Neural progenitor cell (in vitro differentiated cells): ENCODE data around the gene LETMD1. TPM values are rescaled to one million over a fixed set of nuclear protein-coding genes. Genes with fewer than 3 reads are reported as not detected.

Experiments
- DNase-seq: peaks from one replicate; pipeline ENCODE4 v3.0.0-alpha.2; 2016; ENCODE audit warnings: low spot score
- H2AFZ ChIP-seq: fragments of 200-600 bp; sonication (generic); replicated peaks from 2 replicates; pipeline ENCODE4 v1.6.1; 2016; ENCODE audit warnings: antibody characterized with exemption
- H3F3A ChIP-seq: fragments of 200-600 bp; sonication (generic); 2 replicates; pipeline ENCODE4 v1.6.1; 2016; ENCODE audit warnings: antibody characterized with exemption, low read depth
- H3K27ac ChIP-seq: fragments of 200-600 bp; sonication (generic); 2 replicates; pipeline ENCODE4 v1.5.1; 2016; ENCODE audit warnings: mild to moderate bottlenecking
- H3K27me3 ChIP-seq: fragments of 200-600 bp; sonication (generic); 2 replicates; pipeline ENCODE4 v1.6.1; 2016; ENCODE audit warnings: mild to moderate bottlenecking, moderate library complexity
- H3K36me3 ChIP-seq: fragments of 200-600 bp; sonication (generic); 2 replicates; pipeline ENCODE4 v1.5.1; 2016
- H3K4me1 ChIP-seq: fragments of 200-600 bp; sonication (generic); 2 replicates; pipeline ENCODE4 v1.6.1; 2016; ENCODE audit warnings: mixed run types
- H3K4me2 ChIP-seq: fragments of 200-600 bp; sonication (generic); 2 replicates; pipeline ENCODE4 v1.6.1; 2016
- H3K4me3 ChIP-seq: fragments of 200-600 bp; sonication (generic); 2 replicates; pipeline ENCODE4 v1.5.1; 2016
- H3K79me2 ChIP-seq: fragments of 200-600 bp; sonication (generic); 2 replicates; pipeline ENCODE4 v1.6.1; 2016; ENCODE audit warnings: low read depth
- H3K9ac ChIP-seq: fragments of 200-600 bp; sonication (generic); 2 replicates; pipeline ENCODE4 v1.6.1; 2016
- H3K9me3 ChIP-seq: fragments of 200-600 bp; sonication (generic); 2 replicates; pipeline ENCODE4 v1.5.1; 2016; ENCODE audit warnings: low read depth
- H4K20me1 ChIP-seq: fragments of 200-600 bp; sonication (generic); 2 replicates; pipeline ENCODE4 v1.6.1; 2016; ENCODE audit warnings: low read depth
- H3K27ac Mint-ChIP-seq: 3 replicates; pipeline ENCODE4 v1.8.0; 2021; ENCODE audit warnings: mixed read lengths
- H3K27me3 Mint-ChIP-seq: 2 replicates; pipeline ENCODE4 v1.8.0; 2022; ENCODE audit warnings: low read depth, mild to moderate bottlenecking, inconsistent platforms, moderate library complexity, mixed read lengths; ENCODE audit not compliant: insufficient read depth
- H3K36me3 Mint-ChIP-seq: 3 replicates; pipeline ENCODE4 v1.8.0; 2021; ENCODE audit warnings: mixed read lengths
- H3K4me1 Mint-ChIP-seq: 3 replicates; pipeline ENCODE4 v1.8.0; 2021; ENCODE audit warnings: mixed read lengths
- H3K4me3 Mint-ChIP-seq: 3 replicates; pipeline ENCODE4 v1.8.0; 2021; ENCODE audit warnings: mild to moderate bottlenecking, moderate library complexity, mixed read lengths
- H3K9me3 Mint-ChIP-seq: 3 replicates; pipeline ENCODE4 v1.8.0; 2020; ENCODE audit warnings: mixed read lengths
- CTCF ChIP-seq: fragments of 200-600 bp; sonication (generic); IDR thresholded peaks from 2 replicates; pipeline ENCODE4 v1.5.1; 2017; ENCODE audit warnings: antibody characterized with exemption, mild to moderate bottlenecking
- EZH2 ChIP-seq: fragments of 200-600 bp; sonication (generic); IDR thresholded peaks from 2 replicates; pipeline ENCODE4 v1.6.1; 2017; ENCODE audit warnings: antibody characterized with exemption, mild to moderate bottlenecking, moderate library complexity
- EZH2phosphoT487 ChIP-seq: fragments of 200-600 bp; sonication (generic); IDR thresholded peaks from 2 replicates; pipeline ENCODE4 v1.6.1; 2017; ENCODE audit warnings: antibody characterized with exemption
- total RNA-seq: library from RNA; depleted of rRNA; stranded (reverse); fragments of >200 nt; gene quantifications from 2 replicates; pipeline ENCODE4 v1.2.3, GENCODE V29; 2015; ENCODE audit warnings: low replicate concordance

LETMD1 gene
- total RNA-seq, 1 donor from 2014 or later = 40.9 TPM

- H3K27ac Mint-ChIP-seq = no peak overlapping the region
- no peaks in the 10 kb centered on the region for H3K36me3 ChIP-seq
- peak overlapping the region; percentile 94 for H3K4me2 ChIP-seq
- H3K4me3 Mint-ChIP-seq = peak overlapping the region; percentile 91
- no peaks in the 10 kb centered on the region for H3K9me3 Mint-ChIP-seq
- H3K9me3 ChIP-seq = no peaks in the 10 kb centered on the region
- H3K36me3 Mint-ChIP-seq = peaks cover 6% of the 10 kb centered on the region
- peaks cover 21% of the 10 kb centered on the region for H3K79me2 ChIP-seq
- no peak for TF ChIP-seq EZH2phosphoT487
- no peak for TF ChIP-seq CTCF
- TF ChIP-seq EZH2 = no peak
- peak overlapping the region; percentile 72 for H3K4me3 ChIP-seq
- H2AFZ ChIP-seq = no peak overlapping the region
- H3K27me3 Mint-ChIP-seq = peaks cover 2% of the 10 kb centered on the region
- H3K4me1 ChIP-seq = peaks cover 12% of the 10 kb centered on the region
- no peaks in the 10 kb centered on the region for H4K20me1 ChIP-seq
- no peak for DNase-seq
- no peaks in the 10 kb centered on the region for H3K27me3 ChIP-seq
- H3K27ac ChIP-seq = no peak overlapping the region
- H3K4me1 Mint-ChIP-seq = peaks cover 19% of the 10 kb centered on the region
- H3F3A ChIP-seq = peaks cover 6% of the 10 kb centered on the region
- H3K9ac ChIP-seq = no peak overlapping the region
These were observed 1.4 kb downstream of the LETMD1 start for GRCh38 chr12:51049525-51049924.

- Mint-ChIP-seq H3K27ac (no peak overlapping the region), H3K9me3 (no peaks in the 10 kb centered on the region), H3K4me3 (no peak overlapping the region), H3K4me1 (peaks cover 19% of the 10 kb centered on the region), H3K27me3 (peaks cover 2% of the 10 kb centered on the region), H3K36me3 (peaks cover 15% of the 10 kb centered on the region)
- Histone ChIP-seq H3F3A (peaks cover 6% of the 10 kb centered on the region), H2AFZ (no peak overlapping the region), H3K79me2 (peaks cover 21% of the 10 kb centered on the region), H3K27ac (no peak overlapping the region), H3K9ac (no peak overlapping the region), H4K20me1 (no peaks in the 10 kb centered on the region), H3K4me1 (peaks cover 12% of the 10 kb centered on the region), H3K9me3 (no peaks in the 10 kb centered on the region), H3K4me3 (no peak overlapping the region), H3K27me3 (no peaks in the 10 kb centered on the region), H3K4me2 (no peak overlapping the region), H3K36me3 (no peaks in the 10 kb centered on the region)
- no peak for DNase-seq
- TF ChIP-seq CTCF = no peak
- TF ChIP-seq EZH2phosphoT487 = no peak
- TF ChIP-seq EZH2 = no peak
These were observed 3.7 kb downstream of the LETMD1 start for GRCh38 chr12:51051787-51052186.

GRCh38 chr12:51055060-51055459 lies 6.9 kb downstream of the LETMD1 start:
- no peak for DNase-seq
- Histone ChIP-seq H3K27ac (no peak overlapping the region), H3K9me3 (no peaks in the 10 kb centered on the region), H3K4me3 (no peak overlapping the region), H3K36me3 (no peaks in the 10 kb centered on the region), H3K27me3 (no peaks in the 10 kb centered on the region), H4K20me1 (no peaks in the 10 kb centered on the region), H3K4me1 (no peaks in the 10 kb centered on the region), H3K9ac (no peak overlapping the region), H2AFZ (no peak overlapping the region), H3K4me2 (no peak overlapping the region), H3K79me2 (peaks cover 5% of the 10 kb centered on the region), H3F3A (no peaks in the 10 kb centered on the region)
- peaks cover 29% of the 10 kb centered on the region for H3K36me3 Mint-ChIP-seq
- no peaks in the 10 kb centered on the region for H3K4me1 Mint-ChIP-seq
- no peak overlapping the region for H3K27ac Mint-ChIP-seq
- H3K27me3 Mint-ChIP-seq = peaks cover 8% of the 10 kb centered on the region
- TF ChIP-seq EZH2 (no peak), EZH2phosphoT487 (no peak), CTCF (no peak)
- H3K4me3 Mint-ChIP-seq = no peak overlapping the region
- H3K9me3 Mint-ChIP-seq = no peaks in the 10 kb centered on the region

GRCh38 chr12:51056242-51056641 lies 8.1 kb downstream of the LETMD1 start:
- DNase-seq = no peak
- Mint-ChIP-seq H3K9me3 (no peaks in the 10 kb centered on the region), H3K36me3 (peaks cover 32% of the 10 kb centered on the region), H3K27ac (no peak overlapping the region), H3K4me3 (no peak overlapping the region), H3K4me1 (no peaks in the 10 kb centered on the region), H3K27me3 (peaks cover 9% of the 10 kb centered on the region)
- Histone ChIP-seq H3K36me3 (no peaks in the 10 kb centered on the region), H3K4me2 (no peak overlapping the region), H3K9ac (no peak overlapping the region), H3K79me2 (no peaks in the 10 kb centered on the region), H4K20me1 (peaks cover 3% of the 10 kb centered on the region), H2AFZ (no peak overlapping the region), H3K27me3 (no peaks in the 10 kb centered on the region), H3K9me3 (no peaks in the 10 kb centered on the region), H3F3A (peaks cover 2% of the 10 kb centered on the region), H3K4me3 (no peak overlapping the region), H3K4me1 (no peaks in the 10 kb centered on the region), H3K27ac (no peak overlapping the region)
- no peak for TF ChIP-seq EZH2phosphoT487
